ENCODE results near the gene TULP4. TPM values are rescaled to one million over a fixed set of nuclear protein-coding genes. Genes with fewer than 3 reads are reported as not detected.

Gene TULP4
- total RNA-seq, 1 experiment from 2014 or later = 126 TPM

DNA sequence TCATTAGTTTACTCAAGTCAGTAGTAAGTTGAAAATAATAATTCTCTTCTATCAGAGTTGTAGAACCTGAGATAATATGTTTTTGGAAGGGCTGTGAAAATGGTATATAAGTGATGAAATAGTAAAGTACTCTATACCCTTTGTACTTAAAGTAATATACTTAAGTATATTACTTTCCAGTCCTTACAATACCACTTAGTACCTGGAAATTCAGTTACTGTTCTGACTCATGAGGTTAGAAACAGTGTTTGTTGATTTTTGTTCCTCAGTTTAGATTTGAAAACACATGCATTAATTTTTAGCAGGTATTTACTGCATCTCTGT lies 10.1 kb downstream of the TULP4 start:
- TF ChIP-seq, protein P1, sequence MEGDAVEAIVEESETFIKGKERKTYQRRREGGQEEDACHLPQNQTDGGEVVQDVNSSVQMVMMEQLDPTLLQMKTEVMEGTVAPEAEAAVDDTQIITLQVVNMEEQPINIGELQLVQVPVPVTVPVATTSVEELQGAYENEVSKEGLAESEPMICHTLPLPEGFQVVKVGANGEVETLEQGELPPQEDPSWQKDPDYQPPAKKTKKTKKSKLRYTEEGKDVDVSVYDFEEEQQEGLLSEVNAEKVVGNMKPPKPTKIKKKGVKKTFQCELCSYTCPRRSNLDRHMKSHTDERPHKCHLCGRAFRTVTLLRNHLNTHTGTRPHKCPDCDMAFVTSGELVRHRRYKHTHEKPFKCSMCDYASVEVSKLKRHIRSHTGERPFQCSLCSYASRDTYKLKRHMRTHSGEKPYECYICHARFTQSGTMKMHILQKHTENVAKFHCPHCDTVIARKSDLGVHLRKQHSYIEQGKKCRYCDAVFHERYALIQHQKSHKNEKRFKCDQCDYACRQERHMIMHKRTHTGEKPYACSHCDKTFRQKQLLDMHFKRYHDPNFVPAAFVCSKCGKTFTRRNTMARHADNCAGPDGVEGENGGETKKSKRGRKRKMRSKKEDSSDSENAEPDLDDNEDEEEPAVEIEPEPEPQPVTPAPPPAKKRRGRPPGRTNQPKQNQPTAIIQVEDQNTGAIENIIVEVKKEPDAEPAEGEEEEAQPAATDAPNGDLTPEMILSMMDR (IDR thresholded peaks at IDR 0.05; ENCODE audit: insufficient read depth in 1 of 2, low read depth in 1 of 2, low read length in 1 of 2, severe bottlenecking in 1 of 2, unreplicated experiment in 1 of 2) = no peak
- Mint-ChIP-seq H3K9me3 (ENCODE audit: unreplicated experiment) (no peaks in the 10 kb centered on the region), H3K36me3 (ENCODE audit: insufficient read depth, unreplicated experiment) (peaks cover 33% of the 10 kb centered on the region), H3K4me3 (ENCODE audit: unreplicated experiment) (peak overlapping the region; percentile 39), H3K4me1 (ENCODE audit: low read depth, unreplicated experiment) (peaks cover 44% of the 10 kb centered on the region), H3K27me3 (ENCODE audit: insufficient read depth, unreplicated experiment) (no peaks in the 10 kb centered on the region), H3K27ac (ENCODE audit: unreplicated experiment) (peak overlapping the region; percentile 74)
- no peaks in the 10 kb centered on the region; the same call in 1 of the 2 replicates for H3K36me3 ChIP-seq (ENCODE audit: control insufficient read depth, insufficient read depth, low read length)
- intact Hi-C loops (cut with micrococcal nuclease; ENCODE audit: unreplicated experiment) = loop anchor here (1.0 kb wide), 3 partner anchors 17 to 130 kb away; no protein-coding TSS in a partner anchor
- ChIA-PET POLR2A (interaction anchor here (0.6 kb wide), 1 partner anchor 43 kb away, joined by 3 read pairs; no protein-coding TSS in a partner anchor), CTCF (no interaction called here)
- BruUV-seq (replicated peaks) = TSS peak; percentile 82
- no peaks in the 10 kb centered on the region for H3K9me3 ChIP-seq
- peaks cover 35% of the 10 kb centered on the region for H3K4me1 ChIP-seq
- no peak overlapping the region for H3K4me3 ChIP-seq (ENCODE audit: low read depth, low read length)
- H3K27me3 ChIP-seq (replicated peaks; ENCODE audit: control insufficient read depth, insufficient read depth, low read length) = no peaks in the 10 kb centered on the region
- no peak for DNase-seq

DNA sequence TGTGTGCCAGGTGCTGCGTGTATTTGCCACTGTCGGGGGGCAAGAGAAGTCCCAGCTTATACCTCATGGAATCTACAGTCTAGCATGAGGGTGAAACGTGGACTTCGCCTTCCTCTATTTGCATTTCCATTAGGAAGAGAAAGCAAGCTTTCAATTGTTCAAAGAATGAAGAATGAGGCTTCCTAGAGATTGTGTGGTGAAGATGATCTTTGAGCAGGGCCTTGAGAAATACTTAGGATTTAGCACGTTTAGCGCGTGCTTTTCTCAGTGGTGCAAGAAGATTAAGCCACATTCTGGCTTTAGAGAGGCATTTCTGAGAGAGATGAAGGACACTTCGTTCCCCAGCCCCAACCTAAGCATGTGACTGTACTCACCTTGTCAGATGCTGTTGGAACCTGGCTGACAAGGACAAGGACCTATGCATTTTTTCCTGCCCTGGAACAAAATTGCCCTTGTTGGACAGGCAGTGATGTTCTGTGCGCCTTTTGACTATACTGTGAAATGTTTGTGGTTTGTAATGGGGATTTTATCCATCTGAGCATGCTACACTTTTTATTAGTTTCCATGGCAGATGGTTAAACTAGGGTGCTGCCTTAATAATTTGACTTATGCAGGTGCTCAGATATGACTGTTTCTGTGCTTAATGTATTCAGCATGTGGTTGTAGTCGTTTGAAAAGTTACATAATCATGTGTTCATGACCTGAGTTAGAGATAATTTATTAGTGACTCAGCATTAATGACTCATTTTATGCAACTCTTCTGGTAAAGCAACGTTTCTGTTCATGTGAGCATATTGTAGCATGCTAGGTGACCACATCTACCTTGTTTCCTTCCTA lies 10.7 kb downstream of the TULP4 start:
- Mint-ChIP-seq H3K27me3 (ENCODE audit: insufficient read depth, unreplicated experiment) (no peaks in the 10 kb centered on the region), H3K4me3 (ENCODE audit: unreplicated experiment) (peak overlapping the region; percentile 39), H3K27ac (ENCODE audit: unreplicated experiment) (peak overlapping the region; percentile 74), H3K4me1 (ENCODE audit: low read depth, unreplicated experiment) (peaks cover 50% of the 10 kb centered on the region), H3K36me3 (ENCODE audit: insufficient read depth, unreplicated experiment) (peaks cover 33% of the 10 kb centered on the region), H3K9me3 (ENCODE audit: unreplicated experiment) (no peaks in the 10 kb centered on the region)
- Histone ChIP-seq H3K9me3 (no peaks in the 10 kb centered on the region), H3K27me3 (replicated peaks; ENCODE audit: control insufficient read depth, insufficient read depth, low read length) (no peaks in the 10 kb centered on the region), H3K36me3 (ENCODE audit: control insufficient read depth, insufficient read depth, low read length) (no peaks in the 10 kb centered on the region; the same call in 1 of the 2 replicates), H3K4me1 (peaks cover 35% of the 10 kb centered on the region), H3K4me3 (ENCODE audit: low read depth, low read length) (no peak overlapping the region)
- TF ChIP-seq, protein P1 (IDR thresholded peaks at IDR 0.05; ENCODE audit: insufficient read depth in 1 of 2, low read depth in 1 of 2, low read length in 1 of 2, severe bottlenecking in 1 of 2, unreplicated experiment in 1 of 2) = no peak
- intact Hi-C loops (cut with micrococcal nuclease; ENCODE audit: unreplicated experiment) = loop anchor here (1.0 kb wide), 3 partner anchors 16 to 129 kb away; no protein-coding TSS in a partner anchor
- TSS peak; percentile 42 for BruUV-seq (replicated peaks)
- CTCF ChIA-PET = no interaction called here
- peak; percentile 72 for DNase-seq
- POLR2A ChIA-PET = interaction anchor here (0.6 kb wide), 1 partner anchor 44 kb away, joined by 3 read pairs; no protein-coding TSS in a partner anchor

DNA sequence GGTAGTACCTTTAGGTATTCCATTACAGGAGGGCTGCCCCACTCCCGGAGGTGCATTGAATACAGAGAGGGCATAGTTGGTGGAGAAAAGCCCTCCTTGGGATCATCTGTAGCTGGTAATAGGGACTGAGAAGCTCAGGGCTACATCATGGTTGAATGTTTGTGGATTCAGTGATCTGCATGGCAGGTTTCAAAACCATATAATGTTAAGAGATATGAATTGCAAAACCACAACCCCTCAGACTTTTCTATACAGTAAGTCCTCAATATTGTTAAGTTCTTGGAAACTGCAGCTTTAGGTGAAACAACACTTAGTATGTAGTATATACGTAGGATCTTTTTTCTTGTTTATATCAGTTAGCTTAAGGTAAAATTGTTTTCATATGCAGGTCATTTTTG lies 11.3 kb downstream of the TULP4 start:
- CTCF ChIA-PET = no interaction called here
- TF ChIP-seq, protein P1 (IDR thresholded peaks at IDR 0.05; ENCODE audit: insufficient read depth in 1 of 2, low read depth in 1 of 2, low read length in 1 of 2, severe bottlenecking in 1 of 2, unreplicated experiment in 1 of 2) = no peak
- no peaks in the 10 kb centered on the region for H3K27me3 ChIP-seq (replicated peaks; ENCODE audit: control insufficient read depth, insufficient read depth, low read length)
- Mint-ChIP-seq H3K27me3 (ENCODE audit: insufficient read depth, unreplicated experiment) (no peaks in the 10 kb centered on the region), H3K9me3 (ENCODE audit: unreplicated experiment) (no peaks in the 10 kb centered on the region), H3K36me3 (ENCODE audit: insufficient read depth, unreplicated experiment) (peaks cover 37% of the 10 kb centered on the region), H3K4me1 (ENCODE audit: low read depth, unreplicated experiment) (peaks cover 56% of the 10 kb centered on the region), H3K27ac (ENCODE audit: unreplicated experiment) (peak overlapping the region; percentile 74), H3K4me3 (ENCODE audit: unreplicated experiment) (peak overlapping the region; percentile 39)
- BruUV-seq (replicated peaks) = no TSS peak
- no peaks in the 10 kb centered on the region; the same call in 1 of the 2 replicates for H3K36me3 ChIP-seq (ENCODE audit: control insufficient read depth, insufficient read depth, low read length)
- H3K4me3 ChIP-seq (ENCODE audit: low read depth, low read length) = no peak overlapping the region
- H3K4me1 ChIP-seq = peaks cover 41% of the 10 kb centered on the region
- DNase-seq = no peak
- intact Hi-C loops (cut with micrococcal nuclease; ENCODE audit: unreplicated experiment) = no loop called here
- H3K9me3 ChIP-seq = no peaks in the 10 kb centered on the region
- POLR2A ChIA-PET = no interaction called here
